GM18511 (cell line): Measurements from ENCODE around the gene MED13L.

Experiments
- ATAC-seq: cut with Tn5 transposase; IDR thresholded peaks from one replicate; pipeline ENCODE4 v1.9.1; 2021; ENCODE audit warnings: mild to moderate bottlenecking, moderate library complexity; ENCODE audit not compliant: unreplicated experiment

The MED13L gene

GRCh38 chr12:116094475-116094874 is 183.0 kb downstream of the MED13L start:
- no peak for ATAC-seq

- ATAC-seq = no peak
These were observed 183.6 kb downstream of the MED13L start for GRCh38 chr12:116093915-116094314.

- ATAC-seq = no peak
These were observed 184.7 kb downstream of the MED13L start for GRCh38 chr12:116092776-116093175.

GRCh38 chr12:116092162-116092561 is 185.3 kb downstream of the MED13L start:
- ATAC-seq = no peak

GRCh38 chr12:116091579-116091978 is 185.9 kb downstream of the MED13L start:
- ATAC-seq = no peak

- no peak for ATAC-seq
These were observed 187.0 kb downstream of the MED13L start for GRCh38 chr12:116090516-116090915.

- no peak for ATAC-seq
These were observed 188.4 kb downstream of the MED13L start for GRCh38 chr12:116089080-116089479.

GRCh38 chr12:116087962-116088361 is 189.5 kb downstream of the MED13L start:
- ATAC-seq = peak; percentile 75

- ATAC-seq = no peak
These were observed 190.1 kb downstream of the MED13L start for GRCh38 chr12:116087399-116087798.

- no peak for ATAC-seq
These were observed 197.1 kb downstream of the MED13L start for GRCh38 chr12:116080415-116080814.

- ATAC-seq = no peak
These were observed 199.1 kb downstream of the MED13L start for GRCh38 chr12:116078396-116078795.

GRCh38 chr12:116077431-116077830 is 200.1 kb downstream of the MED13L start:
- ATAC-seq = no peak

- ATAC-seq = no peak
These were observed 201.1 kb downstream of the MED13L start for GRCh38 chr12:116076399-116076798.

- ATAC-seq = no peak
These were observed 202.8 kb downstream of the MED13L start for GRCh38 chr12:116074686-116075085.

GRCh38 chr12:116071555-116072230 is 205.8 kb downstream of the MED13L start:
- ATAC-seq = no peak

- no peak for ATAC-seq
These were observed 207.0 kb downstream of the MED13L start for GRCh38 chr12:116070444-116070843.

GRCh38 chr12:116069943-116070342 is 207.6 kb downstream of the MED13L start:
- no peak for ATAC-seq

GRCh38 chr12:116068853-116069252 is 208.6 kb downstream of the MED13L start:
- no peak for ATAC-seq

GRCh38 chr12:116068371-116068770 is 209.1 kb downstream of the MED13L start:
- ATAC-seq = no peak

- ATAC-seq = no peak
These were observed 209.6 kb downstream of the MED13L start for GRCh38 chr12:116067892-116068291.

GRCh38 chr12:116066381-116067230 is 210.9 kb downstream of the MED13L start:
- ATAC-seq = no peak

- no peak for ATAC-seq
These were observed 211.9 kb downstream of the MED13L start for GRCh38 chr12:116065606-116066005.
